K562 (cell line): Measurements from ENCODE around the gene UTP25. TPM values are rescaled to one million over a fixed set of nuclear protein-coding genes. Genes with fewer than 3 reads are reported as not detected.

Source experiments
- ATAC-seq: fragments of 200-7000 bp; cut with Tn5 transposase; 3 replicates; pipeline ENCODE4 v1.9.1; 2020; ENCODE audit warnings: moderate library complexity
- BruUV-seq: library from RNA; stranded (reverse); fragments of 400-500 nt; replicated peaks from 2 replicates; lab custom pipeline; 2021; lab: Mats Ljungman, UMichigan
- CTCF ChIA-PET: fragments of 300-600 bp; formaldehyde crosslinking; extraction: SDS; loops from one replicate; lab custom pipeline; 2021; ENCODE audit warnings: low intra/inter-chr PET ratio; lab: Yijun Ruan, JAX
- POLR2A ChIA-PET: fragments of 300-600, 350-650 bp; sonication (Branson Sonifier 250); formaldehyde crosslinking; extraction: SDS; loops from one replicate; lab custom pipeline; 2021; ENCODE audit warnings: antibody characterized with exemption, inconsistent platforms; lab: Yijun Ruan, JAX
- DNase-seq, 4 experiments: peaks; one replicate each; pipeline versions ENCODE4 v3.0.0 to v3.0.0-alpha.2; 2011 to 2018; ENCODE audit warnings: low spot score in 3 of 4, mixed read lengths in 3 of 4; ENCODE audit errors: extremely low read depth in 1 of 4
- FAIRE-seq: peaks from 2 replicates; lab custom pipeline; 2011; peaks lifted over from hg19 to GRCh38; lab: Jason Lieb, UNC
- H2AFZ ChIP-seq: 2 replicates; pipeline ENCODE4 v1.6.0; 2011; ENCODE audit warnings: low read depth, low read length, control low read depth, inconsistent platforms
- H3K27ac ChIP-seq: fragments of 200-600 bp; 3 replicates; pipeline ENCODE4 v1.8.0; 2011; ENCODE audit warnings: low read depth, mild to moderate bottlenecking, control low read depth, inconsistent platforms, low read length, moderate library complexity, mixed read lengths; ENCODE audit errors: extremely low read depth
- H3K27me3 ChIP-seq, 2 experiments: fragments of 300-600 bp in 1 of 2; 2 replicates in 1 of 2; 3 replicates in 1 of 2; pipeline versions ENCODE4 v1.6.0 to v1.8.0; 2011; ENCODE audit warnings: inconsistent platforms in 2 of 2, low read length in 2 of 2, mild to moderate bottlenecking in 1 of 2, mixed read lengths in 1 of 2, moderate library complexity in 1 of 2; ENCODE audit not compliant: control insufficient read depth in 2 of 2, insufficient read depth in 2 of 2
- H3K36me3 ChIP-seq: fragments of 300-600 bp; 3 replicates; pipeline ENCODE4 v1.8.0; 2011; ENCODE audit warnings: mild to moderate bottlenecking, low read length, inconsistent platforms; ENCODE audit not compliant: control insufficient read depth, insufficient read depth
- H3K4me1 ChIP-seq, 2 experiments: fragments of 200-600 bp in 1 of 2; replicated peaks in 1 of 2; 2 replicates in 1 of 2; 3 replicates in 1 of 2; pipeline versions ENCODE4 v1.5.1 to v1.8.0; 2011; ENCODE audit warnings: inconsistent platforms in 2 of 2, low read length in 2 of 2, mild to moderate bottlenecking in 1 of 2, mixed read lengths in 1 of 2, moderate library complexity in 1 of 2; ENCODE audit not compliant: control insufficient read depth in 2 of 2, insufficient read depth in 2 of 2
- H3K4me2 ChIP-seq: 2 replicates; pipeline ENCODE4 v1.6.1; 2011; ENCODE audit warnings: low read length, control low read depth, inconsistent platforms, mixed read lengths; ENCODE audit not compliant: insufficient read depth
- H3K4me3 ChIP-seq: fragments of 200-600 bp; sonication (generic), shearing (Covaris generic); 2 replicates; pipeline ENCODE4 v1.5.1; 2016; ENCODE audit warnings: control low read depth, inconsistent platforms
- H3K79me2 ChIP-seq: fragments of 200-600 bp; 3 replicates; pipeline ENCODE4 v1.8.0; 2011; ENCODE audit warnings: low read length, inconsistent platforms; ENCODE audit not compliant: control insufficient read depth, insufficient read depth
- H3K9ac ChIP-seq, 2 experiments: 2 replicates each; pipeline versions ENCODE4 v1.6.0 to v1.6.1; 2011; ENCODE audit warnings: low read depth in 2 of 2, low read length in 2 of 2, control low read depth in 1 of 2, inconsistent platforms in 1 of 2, mild to moderate bottlenecking in 1 of 2, mixed read lengths in 1 of 2; ENCODE audit not compliant: insufficient read depth in 1 of 2
- H3K9me1 ChIP-seq: one replicate; pipeline ENCODE4 v1.6.0; 2011; ENCODE audit warnings: inconsistent platforms, mild to moderate bottlenecking, low read length, moderate library complexity; ENCODE audit not compliant: control insufficient read depth, insufficient read depth
- H3K9me3 ChIP-seq: replicated peaks from 2 replicates; pipeline ENCODE4 v1.5.1; 2011; ENCODE audit warnings: low read depth, low read length, inconsistent platforms; ENCODE audit not compliant: control insufficient read depth, insufficient read depth
- H4K20me1 ChIP-seq: replicated peaks from 2 replicates; pipeline ENCODE4 v1.6.1; 2011; ENCODE audit warnings: low read length, inconsistent platforms, mixed read lengths; ENCODE audit not compliant: control insufficient read depth, insufficient read depth
- ATF7 ChIP-seq: fragments of 450-650 bp; IDR thresholded peaks from 2 replicates; pipeline ENCODE4 v1.7.1; 2014; ENCODE audit warnings: mild to moderate bottlenecking, moderate library complexity
- BRCA1 ChIP-seq, 2 experiments: fragments of 450-650 bp in 1 of 2; sonication (generic) in 1 of 2; formaldehyde crosslinking in 1 of 2; IDR thresholded peaks; 2 replicates each; pipeline versions ENCODE4 v1.5.0 to v1.6.1; 2017 to 2020; ENCODE audit warnings: mild to moderate bottlenecking in 1 of 2, missing genetic modification reagents in 1 of 2
- ESRRB ChIP-seq: fragments of 250-450 bp; sonication (Bioruptor Pico); IDR thresholded peaks from 2 replicates; pipeline ENCODE4 v1.5.0; 2020; ENCODE audit warnings: mild to moderate bottlenecking, moderate library complexity, borderline replicate concordance
- JUND ChIP-seq, 2 experiments: IDR thresholded peaks; 2 replicates in 1 of 2; 3 replicates in 1 of 2; pipeline ENCODE4 v1.6.1; 2011; ENCODE audit warnings: borderline replicate concordance in 2 of 2, low read depth in 2 of 2, low read length in 2 of 2, improper control_type of control experiment in 1 of 2, missing biosample characterization in 1 of 2, missing genetic modification characterization in 1 of 2, missing genetic modification reagents in 1 of 2
- MAZ ChIP-seq, 2 experiments: fragments of 450-650 bp in 1 of 2; sonication (generic) in 1 of 2; formaldehyde crosslinking; IDR thresholded peaks in 1 of 2; conservative IDR thresholded peaks in 1 of 2; 2 replicates each; pipeline versions ENCODE4 v1.4.0 to v1.5.0; 2020; ENCODE audit warnings: mild to moderate bottlenecking in 1 of 2, missing genetic modification reagents in 1 of 2
- RBFOX2 ChIP-seq: fragments of 200-400 bp; formaldehyde crosslinking; IDR thresholded peaks from 2 replicates; pipeline ENCODE4 v1.6.1; 2017; ENCODE audit warnings: low read depth, mild to moderate bottlenecking, low read length, moderate library complexity
- RBM17 ChIP-seq: fragments of 200-400 bp; formaldehyde crosslinking; IDR thresholded peaks from 2 replicates; pipeline ENCODE4 v1.6.1; 2017; ENCODE audit warnings: low read depth, mild to moderate bottlenecking, low read length, borderline replicate concordance
- RHOXF2B ChIP-seq: fragments of 250-450 bp; sonication (Bioruptor Pico); conservative IDR thresholded peaks from 2 replicates; pipeline ENCODE4 v1.5.1; 2021
- TAL1 ChIP-seq: fragments of 450-650 bp; IDR thresholded peaks from 2 replicates; pipeline ENCODE4 v1.6.1; 2016; ENCODE audit warnings: mild to moderate bottlenecking
- THRAP3 ChIP-seq: fragments of 450-650 bp; IDR thresholded peaks from 2 replicates; pipeline ENCODE4 v1.6.1; 2016; ENCODE audit warnings: mild to moderate bottlenecking, inconsistent platforms, borderline replicate concordance
- ZNF12 ChIP-seq: sonication (generic); formaldehyde crosslinking; IDR thresholded peaks from 2 replicates; pipeline ENCODE4 v1.4.0; 2020; ENCODE audit warnings: mild to moderate bottlenecking, missing genetic modification reagents
- WGBS: fragments of 100-300 bp; shearing (Covaris generic); methylation state at CpG from one replicate; pipeline ENCODE4 v1.1.6; 2016; ENCODE audit warnings: low coverage, mixed read lengths; ENCODE audit not compliant: insufficient coverage; ENCODE audit errors: missing lambda C conversion rate; 5-methylcytosine and 5-hydroxymethylcytosine counted together
- in situ Hi-C: fragments of 300-500 bp; cut with MboI; formaldehyde crosslinking; loops from 4 replicates; pipeline ENCODE4 v1.15.0; 2018; ENCODE audit warnings: inconsistent platforms, mixed read lengths
- intact Hi-C: fragments of 100-400 bp; cut with micrococcal nuclease; formaldehyde crosslinking; loops from 2 replicates; pipeline ENCODE4 v1.14.2; 2022
- polyA plus RNA-seq, 8 experiments: library from polyadenylated mRNA; depleted of rRNA in 4 of 8; stranded (reverse) in 5 of 8; unstranded in 3 of 8; fragments of >200 nt; fragmentation: Nextera tagmentation in 2 of 8; fragmentation: Illumina TruSeq in 1 of 8; extraction: Ambion mirVana in 2 of 8; extraction: Trizol in 1 of 8; gene quantifications; 2 replicates each; pipeline versions ENCODE4 v1.2.1 to v1.2.3, GENCODE V29; 2011 to 2014; ENCODE audit warnings: inconsistent platforms in 1 of 8, missing spikeins in 1 of 8
- total RNA-seq, 7 experiments: library from RNA; depleted of rRNA in 6 of 7; stranded (reverse); fragments of >200 nt in 6 of 7; fragmentation: Illumina TruSeq in 2 of 7; extraction: Trizol in 2 of 7; gene quantifications; 2 replicates each; pipeline versions ENCODE4 v1.2.1 to v1.2.3, GENCODE V29; 2011 to 2021; ENCODE audit warnings: low replicate concordance in 1 of 7
- TF ChIP-seq, protein P1 (sequence below): fragments of 200-800 bp; sonication (Bioruptor generic); IDR thresholded peaks from 2 replicates; pipeline ENCODE4 v1.6.1; 2017; ENCODE audit warnings: missing genetic modification characterization, missing compliant biosample characterization
- TF ChIP-seq, protein P2 (sequence below), 2 experiments: fragments of 450-650 bp in 1 of 2; sonication (generic) in 1 of 2; formaldehyde crosslinking in 1 of 2; IDR thresholded peaks in 1 of 2; conservative IDR thresholded peaks in 1 of 2; 2 replicates each; pipeline versions ENCODE4 v1.6.1 to v1.8.1; 2016 to 2023; ENCODE audit warnings: mild to moderate bottlenecking in 2 of 2, moderate library complexity in 2 of 2, inconsistent platforms in 1 of 2, missing genetic modification reagents in 1 of 2
- TF ChIP-seq, protein P3 (sequence below): sonication (generic); formaldehyde crosslinking; IDR thresholded peaks from 2 replicates; pipeline ENCODE4 v1.8.0; 2022; ENCODE audit warnings: missing genetic modification reagents, mild to moderate bottlenecking, borderline replicate concordance
- TF ChIP-seq, protein P4 (sequence below): fragments of 250-450 bp; sonication (Bioruptor Pico); IDR thresholded peaks from 2 replicates; pipeline ENCODE4 v1.5.0; 2021

UTP25 gene
- total and polyA plus RNA-seq, 9 of the 15 experiments (the other 6 are each of a cell fraction or from before 2014, with no cell fraction given), result 5.7 to 17.6 (median 12.0) TPM

DNA sequence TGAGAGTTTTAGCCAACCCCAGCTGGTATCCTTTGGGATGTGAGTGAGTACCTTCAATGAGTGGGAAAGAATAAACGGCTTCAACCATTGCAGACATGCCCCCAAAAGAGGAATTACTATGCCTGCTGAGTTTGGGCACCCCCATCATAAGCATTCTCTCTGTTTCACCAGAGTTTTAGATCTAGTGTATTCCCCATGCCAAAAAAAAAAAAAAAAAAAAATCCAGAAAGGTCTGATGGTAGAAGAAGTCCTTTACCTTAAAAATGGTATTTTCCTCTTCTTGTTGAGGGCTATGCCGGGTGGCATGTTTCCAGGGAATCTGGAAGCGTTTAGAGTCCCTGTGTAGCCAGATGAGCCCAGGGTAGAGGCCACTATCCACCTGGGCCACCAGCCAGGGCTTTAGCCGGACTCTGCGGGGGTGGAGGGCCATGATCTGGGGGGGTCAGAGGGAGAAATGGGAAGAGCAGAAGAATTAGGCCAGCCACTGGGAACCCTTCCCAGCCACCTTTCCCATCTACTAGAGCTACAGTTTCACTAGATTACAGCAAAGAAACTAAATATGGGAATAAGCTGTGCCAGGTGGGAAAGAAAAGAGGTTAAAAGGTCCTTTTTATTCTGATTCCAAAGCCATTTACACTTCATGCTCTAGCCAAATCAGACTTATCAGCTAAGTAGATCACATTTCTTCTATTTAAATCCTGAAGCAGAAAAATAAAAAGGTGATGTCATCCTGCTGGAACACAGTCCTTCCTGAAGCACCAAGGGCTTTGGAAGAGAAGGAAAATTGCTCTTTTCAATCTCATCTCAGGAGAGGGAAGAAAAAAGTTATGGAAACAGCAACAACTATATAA is 26.6 kb upstream of the UTP25 start:
- no peaks in the 10 kb centered on the region for H3K9me3 ChIP-seq
- FAIRE-seq (no peak), DNase-seq (no peak), ATAC-seq (no peak)
- H3K4me3 ChIP-seq, result no peak overlapping the region
- no peaks in the 10 kb centered on the region for H3K36me3 ChIP-seq
- H3K4me1 ChIP-seq, result peaks cover 3 to 9% of the 10 kb centered on the region in 2 experiments; a peak in 4 of 5 replicates
- H3K27ac ChIP-seq, result no peak overlapping the region
- 6% methylated on average over 5 of the region's 5 CpGs for WGBS
- in situ Hi-C loops (no loop called here), intact Hi-C loops (no loop called here)
- H3K79me2 ChIP-seq, result no peaks in the 10 kb centered on the region
- H3K9me1 ChIP-seq, result peaks cover 3% of the 10 kb centered on the region
- CTCF ChIA-PET, result no interaction called here
- BruUV-seq, result no TSS peak
- H2AFZ ChIP-seq, result no peak overlapping the region
- peaks cover 19 to 30% of the 10 kb centered on the region in 2 experiments; a peak in 4 of 5 replicates for H3K27me3 ChIP-seq
- POLR2A ChIA-PET, result interaction anchor here (1.2 to 1.3 kb wide), 2 partner anchors 10 to 13 kb away, joined by 4 read pairs; no protein-coding TSS in a partner anchor
- no peaks in the 10 kb centered on the region for H4K20me1 ChIP-seq
- no peak overlapping the region for H3K9ac ChIP-seq
- H3K4me2 ChIP-seq, result no peak overlapping the region
- no peak for TF ChIP-seq TAL1
- TF ChIP-seq RBM17, result no peak
- TF ChIP-seq, protein P1, sequence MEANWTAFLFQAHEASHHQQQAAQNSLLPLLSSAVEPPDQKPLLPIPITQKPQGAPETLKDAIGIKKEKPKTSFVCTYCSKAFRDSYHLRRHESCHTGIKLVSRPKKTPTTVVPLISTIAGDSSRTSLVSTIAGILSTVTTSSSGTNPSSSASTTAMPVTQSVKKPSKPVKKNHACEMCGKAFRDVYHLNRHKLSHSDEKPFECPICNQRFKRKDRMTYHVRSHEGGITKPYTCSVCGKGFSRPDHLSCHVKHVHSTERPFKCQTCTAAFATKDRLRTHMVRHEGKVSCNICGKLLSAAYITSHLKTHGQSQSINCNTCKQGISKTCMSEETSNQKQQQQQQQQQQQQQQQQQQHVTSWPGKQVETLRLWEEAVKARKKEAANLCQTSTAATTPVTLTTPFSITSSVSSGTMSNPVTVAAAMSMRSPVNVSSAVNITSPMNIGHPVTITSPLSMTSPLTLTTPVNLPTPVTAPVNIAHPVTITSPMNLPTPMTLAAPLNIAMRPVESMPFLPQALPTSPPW (CRISPR knock-in tag), result peak; percentile 23; the same call in 1 of the 2 replicates
- TF ChIP-seq THRAP3, result no peak
- TF ChIP-seq, protein P2, sequence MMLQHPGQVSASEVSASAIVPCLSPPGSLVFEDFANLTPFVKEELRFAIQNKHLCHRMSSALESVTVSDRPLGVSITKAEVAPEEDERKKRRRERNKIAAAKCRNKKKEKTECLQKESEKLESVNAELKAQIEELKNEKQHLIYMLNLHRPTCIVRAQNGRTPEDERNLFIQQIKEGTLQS (IDR thresholded peaks at IDR 0.05), result peak; percentile 49
- TF ChIP-seq, protein P2 (CRISPR knock-in tag; conservative IDR thresholded peaks at IDR 0.05), result no peak
- no peak for TF ChIP-seq RHOXF2B (CRISPR knock-in tag)
- TF ChIP-seq MAZ (CRISPR knock-in tag; conservative IDR thresholded peaks at IDR 0.05 in 1 of 2, IDR thresholded peaks at IDR 0.05 in 1 of 2), result no peak
- TF ChIP-seq ESRRB (CRISPR knock-in tag), result no peak
- TF ChIP-seq ZNF12 (CRISPR knock-in tag), result no peak
- 0 out of 2 replicates have a peak, but pooled peaks have one; percentile 16 for TF ChIP-seq ATF7
- TF ChIP-seq, protein P3, sequence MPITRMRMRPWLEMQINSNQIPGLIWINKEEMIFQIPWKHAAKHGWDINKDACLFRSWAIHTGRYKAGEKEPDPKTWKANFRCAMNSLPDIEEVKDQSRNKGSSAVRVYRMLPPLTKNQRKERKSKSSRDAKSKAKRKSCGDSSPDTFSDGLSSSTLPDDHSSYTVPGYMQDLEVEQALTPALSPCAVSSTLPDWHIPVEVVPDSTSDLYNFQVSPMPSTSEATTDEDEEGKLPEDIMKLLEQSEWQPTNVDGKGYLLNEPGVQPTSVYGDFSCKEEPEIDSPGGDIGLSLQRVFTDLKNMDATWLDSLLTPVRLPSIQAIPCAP, result no peak
- TF ChIP-seq RBFOX2, result no peak
- TF ChIP-seq BRCA1 (IDR thresholded peaks at IDR 0.05), result no peak
- no peak for TF ChIP-seq BRCA1 (CRISPR knock-in tag; IDR thresholded peaks at IDR 0.05)
- TF ChIP-seq, protein P4, sequence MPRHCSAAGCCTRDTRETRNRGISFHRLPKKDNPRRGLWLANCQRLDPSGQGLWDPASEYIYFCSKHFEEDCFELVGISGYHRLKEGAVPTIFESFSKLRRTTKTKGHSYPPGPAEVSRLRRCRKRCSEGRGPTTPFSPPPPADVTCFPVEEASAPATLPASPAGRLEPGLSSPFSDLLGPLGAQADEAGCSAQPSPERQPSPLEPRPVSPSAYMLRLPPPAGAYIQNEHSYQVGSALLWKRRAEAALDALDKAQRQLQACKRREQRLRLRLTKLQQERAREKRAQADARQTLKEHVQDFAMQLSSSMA (CRISPR knock-in tag), result no peak
- TF ChIP-seq JUND (IDR thresholded peaks at IDR 0.05; ENCODE audit: borderline replicate concordance, low read depth, low read length), result no peak
- peak; percentile 21; the same call in 1 of the 3 replicates for TF ChIP-seq JUND (tag; IDR thresholded peaks at IDR 0.05; ENCODE audit: borderline replicate concordance, low read depth, low read length)
